Heart right ventricle (tissue), 16 donors: ENCODE data around the gene CTDSPL2. TPM values are rescaled to one million over a fixed set of nuclear protein-coding genes. Genes with fewer than 3 reads are reported as not detected.
"Not testable (repeated sequence)": the region's sequence is repeated elsewhere in the genome, so short reads cannot be mapped to it uniquely, and the experiment has no call there.

ENCODE experiments used
- ATAC-seq, 8 donors: fragments of 200-7000 bp; cut with Tn5 transposase; one replicate each; pipeline ENCODE4 v1.9.1; 2020; ENCODE audit warnings: mild to moderate bottlenecking in 8 of 8, moderate library complexity in 8 of 8, moderate number of reproducible peaks in 1 of 8
- DNase-seq, 2 donors: peaks; one replicate each; pipeline ENCODE4 v3.0.0-alpha.2; 2020
- H3K27ac ChIP-seq, 10 donors: fragments of 200-600 bp; sonication (generic) in 2 of 10; one replicate each; pipeline versions ENCODE4 v1.5.0 to v1.8.0; 2020 to 2022; ENCODE audit warnings: mild to moderate bottlenecking in 3 of 10
- H3K27me3 ChIP-seq, 7 donors: fragments of 200-600 bp; one replicate each; pipeline ENCODE4 v1.8.0; 2021 to 2022; ENCODE audit warnings: mild to moderate bottlenecking in 2 of 7
- H3K36me3 ChIP-seq, 9 donors: fragments of 200-600 bp; sonication (generic) in 1 of 9; one replicate each; pipeline versions ENCODE4 v1.5.0 to v1.8.0; 2020 to 2022; ENCODE audit warnings: mild to moderate bottlenecking in 2 of 9
- H3K4me1 ChIP-seq, 9 donors: fragments of 200-600 bp; sonication (generic) in 1 of 9; one replicate each; pipeline versions ENCODE4 v1.5.0 to v1.8.0; 2020 to 2022; ENCODE audit warnings: mild to moderate bottlenecking in 4 of 9
- H3K4me3 ChIP-seq, 10 donors: fragments of 200-600 bp; sonication (generic) in 2 of 10; one replicate each; pipeline versions ENCODE4 v1.5.0 to v1.8.0; 2020 to 2022; ENCODE audit warnings: mild to moderate bottlenecking in 7 of 10, moderate library complexity in 2 of 10
- H3K9me3 ChIP-seq, 11 donors: fragments of 200-600 bp in 10 of 11; sonication (generic) in 2 of 11; one replicate each; pipeline versions ENCODE4 v1.5.0 to v1.8.0; 2013 to 2022; ENCODE audit warnings: mild to moderate bottlenecking in 2 of 11, control low read depth in 1 of 11, moderate library complexity in 1 of 11
- WGBS, 2 donors: extraction: QIAGEN DNeasy Blood & Tissue Kit; methylation state at CpG; one replicate each; pipeline ENCODE4 v1.1.7; 2013; ENCODE audit warnings: inconsistent platforms in 1 of 2; 5-methylcytosine and 5-hydroxymethylcytosine counted together
- intact Hi-C, 10 donors: fragments of 100-400 bp; cut with DNase I; formaldehyde crosslinking; loops; one replicate each; pipeline versions ENCODE4 v1.11.1 to v1.14.2; 2022
- polyA plus RNA-seq, 2 donors: library from polyadenylated mRNA; stranded (reverse); fragments of 200-250 nt; gene quantifications; one replicate each; pipeline ENCODE4 v1.2.3, GENCODE V29; 2013
- total RNA-seq, 10 donors: library from RNA; stranded (reverse); fragmentation: NEBNext Ultra II Directional in 3 of 10; extraction: Animal tissue kit (Norgen Biotek cat#: 25700) in 3 of 10; gene quantifications; one replicate each; pipeline versions ENCODE4 v1.2.1 to v1.2.4, GENCODE V29; 2021 to 2023
- TF ChIP-seq, protein P1 (sequence below), 9 donors: fragments of 200-600 bp; sonication (generic) in 2 of 9; IDR thresholded peaks; one replicate each; pipeline versions ENCODE4 v1.5.0 to v1.8.0; 2021 to 2022; ENCODE audit warnings: antibody characterized with exemption in 9 of 9, mild to moderate bottlenecking in 5 of 9, moderate library complexity in 1 of 9
- donor health status: Arrhythmogenic right ventricular cardiomyopathy.
- donor health status: ischemic (EF 13 %, LVEDD 7.1; RV severe dilation, severe dysfunction).
- donor health status: healthy with polysubstance abuse.
- donor health status: DM: no; HTN: yes; CAD: no.
- donor health status: DM: no; HTN: no; CAD: no.
- donor health status: ischemic (EF 25% LVEDD 6.9; RV normal size, moderate dysfunction).
- donor health status: ischemic (EF 25% LVEDD 5.7; RV mildly dilated, moderate dysfunction).
- donor health status: healthy.
- donor health status: DM: yes; HTN: yes; CAD: no.
- donor health status: Ischemic cardiomyopathy.
- donor health status: ischemic (EF 35%, LVEDD 5.7; RV mildly dilated, moderate dysfunction).
- donor health status: nonischemic (EF 11% LVEDD 7.7; RV severe dilation, severe dysfunction).
- donor health status: DM: yes; HTN: yes; CAD: no.
- donor health status: PGD.
- donor health status: ischemic (EF 29% LVEDD 5.4; RV normal size, mild dysfunction).
- donor health status: nonischemic (EF 23%, LVEDD 6.1; RV moderate dilation, normal function).

CTDSPL2 gene
- total and polyA plus RNA-seq, 12 donors: 3.5 to 22.3 (median 17.7) TPM

DNA sequence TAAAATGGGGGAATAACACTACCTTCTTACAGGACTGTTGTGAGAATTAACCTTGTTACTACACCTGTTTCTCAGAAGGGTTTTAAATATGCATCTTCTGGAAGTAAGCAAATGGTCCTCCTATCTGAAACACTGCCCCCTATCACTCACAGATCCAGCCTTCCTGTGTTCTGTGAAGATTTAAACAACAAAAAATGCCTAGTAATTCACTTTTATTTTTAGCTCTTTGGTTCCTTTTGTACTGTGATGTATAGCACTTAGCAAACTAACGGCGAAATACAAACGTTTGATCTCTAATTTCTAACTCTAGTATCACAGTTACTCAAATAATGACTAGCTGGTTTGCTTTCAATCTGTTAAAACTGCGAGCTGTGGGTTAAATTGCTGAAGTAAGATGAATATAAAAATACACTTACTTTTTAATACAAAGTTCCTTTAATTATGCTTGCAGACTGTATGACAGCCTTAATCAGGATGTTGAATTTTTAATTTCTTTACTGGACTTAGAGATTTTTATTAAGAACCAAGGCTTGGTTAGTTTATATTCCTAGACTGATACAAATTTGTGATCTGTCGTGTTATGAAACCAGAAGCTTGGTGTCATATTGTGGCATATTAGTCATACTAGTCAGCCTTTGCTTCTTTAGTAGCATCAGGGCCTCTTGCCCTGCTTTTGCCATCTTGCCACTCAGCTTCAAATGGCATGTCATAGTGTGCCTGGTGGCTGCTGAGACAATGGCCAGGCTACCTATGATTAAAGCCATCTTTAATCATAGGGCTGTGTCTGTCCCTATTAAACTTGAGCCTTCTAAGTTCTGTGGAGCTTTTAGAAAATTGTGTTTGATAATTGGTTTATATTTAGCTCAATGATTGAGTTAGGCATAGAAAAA lies 118.7 kb downstream of the CTDSPL2 start:
- ATAC-seq (peak in 7 of 8 donors; percentile 40 to 86 (median 76)), DNase-seq (peak in 1 of 2 donors; percentile 18)
- H3K9me3 ChIP-seq: no peaks in the 10 kb centered on the region
- H3K4me3 ChIP-seq: no peak overlapping the region
- H3K27me3 ChIP-seq: no peaks in the 10 kb centered on the region
- H3K4me1 ChIP-seq: peaks cover 4 to 75% (median 45%) of the 10 kb centered on the region in 9 donors
- H3K36me3 ChIP-seq: peaks cover 0 to 34% (median 0%) of the 10 kb centered on the region in 9 donors
- intact Hi-C loops: no loop called here
- TF ChIP-seq, protein P1, sequence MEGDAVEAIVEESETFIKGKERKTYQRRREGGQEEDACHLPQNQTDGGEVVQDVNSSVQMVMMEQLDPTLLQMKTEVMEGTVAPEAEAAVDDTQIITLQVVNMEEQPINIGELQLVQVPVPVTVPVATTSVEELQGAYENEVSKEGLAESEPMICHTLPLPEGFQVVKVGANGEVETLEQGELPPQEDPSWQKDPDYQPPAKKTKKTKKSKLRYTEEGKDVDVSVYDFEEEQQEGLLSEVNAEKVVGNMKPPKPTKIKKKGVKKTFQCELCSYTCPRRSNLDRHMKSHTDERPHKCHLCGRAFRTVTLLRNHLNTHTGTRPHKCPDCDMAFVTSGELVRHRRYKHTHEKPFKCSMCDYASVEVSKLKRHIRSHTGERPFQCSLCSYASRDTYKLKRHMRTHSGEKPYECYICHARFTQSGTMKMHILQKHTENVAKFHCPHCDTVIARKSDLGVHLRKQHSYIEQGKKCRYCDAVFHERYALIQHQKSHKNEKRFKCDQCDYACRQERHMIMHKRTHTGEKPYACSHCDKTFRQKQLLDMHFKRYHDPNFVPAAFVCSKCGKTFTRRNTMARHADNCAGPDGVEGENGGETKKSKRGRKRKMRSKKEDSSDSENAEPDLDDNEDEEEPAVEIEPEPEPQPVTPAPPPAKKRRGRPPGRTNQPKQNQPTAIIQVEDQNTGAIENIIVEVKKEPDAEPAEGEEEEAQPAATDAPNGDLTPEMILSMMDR (IDR thresholded peaks at IDR 0.05): peak in 4 of 9 donors; percentile 27 to 38 (median 33)
- WGBS, 2 donors: 55 to 66% methylated on average over 5 of the region's 5 CpGs
- H3K27ac ChIP-seq: peak overlapping the region in 3 of 10 donors; percentile 27 to 45 (median 32)

GRCh38 chr15:44549152-44549551 lies 121.7 kb downstream of the CTDSPL2 start:
- WGBS, 2 donors: 97 to 98% methylated on average over 9 of the region's 9 CpGs

DNA sequence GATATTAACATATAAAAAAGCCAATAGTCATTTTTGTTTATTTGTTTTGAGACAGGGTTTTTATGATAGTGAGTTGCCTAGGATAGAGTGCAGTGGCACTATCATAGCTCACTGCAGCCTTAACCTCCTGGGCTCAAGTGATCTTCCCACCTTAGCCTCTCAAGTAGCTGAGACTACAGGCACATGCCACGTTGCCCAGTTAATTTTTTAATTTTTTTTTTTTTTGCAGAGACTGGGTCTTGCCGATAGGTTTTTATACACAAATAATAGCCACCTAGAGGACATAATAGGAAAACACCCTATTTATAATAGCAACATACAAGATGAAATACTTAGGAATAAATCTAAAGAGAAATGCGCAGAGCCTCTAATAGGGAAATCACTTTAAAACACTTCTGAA lies 122.8 kb downstream of the CTDSPL2 start:
- ATAC-seq (no peak), DNase-seq (no peak)
- TF ChIP-seq, protein P1 (IDR thresholded peaks at IDR 0.05): peak in 8 of 9 donors; percentile 11 to 52 (median 32)
- Histone ChIP-seq H3K9me3 (no peaks in the 10 kb centered on the region), H3K36me3 (peaks cover 0 to 61% (median 22%) of the 10 kb centered on the region in 9 donors), H3K4me3 (no peak overlapping the region), H3K27ac (no peak overlapping the region), H3K27me3 (no peaks in the 10 kb centered on the region), H3K4me1 (peaks cover 0 to 44% (median 26%) of the 10 kb centered on the region in 9 donors)
- WGBS, 2 donors: 33 to 34% methylated on average over 3 of the region's 3 CpGs
- intact Hi-C loops: no loop called here

More at GRCh38 chr15:44549152-44549551, 121.7 kb downstream of the CTDSPL2 start:
- H3K4me3 ChIP-seq, intact Hi-C loops, DNase-seq, H3K9me3 ChIP-seq, H3K27ac ChIP-seq, ATAC-seq, H3K27me3 ChIP-seq: not testable (repeated sequence)
- H3K36me3 ChIP-seq: peaks cover 0 to 50% (median 17%) of the 10 kb centered on the region in 9 donors
- H3K4me1 ChIP-seq: peaks cover 0 to 46% (median 20%) of the 10 kb centered on the region in 9 donors

DNA sequence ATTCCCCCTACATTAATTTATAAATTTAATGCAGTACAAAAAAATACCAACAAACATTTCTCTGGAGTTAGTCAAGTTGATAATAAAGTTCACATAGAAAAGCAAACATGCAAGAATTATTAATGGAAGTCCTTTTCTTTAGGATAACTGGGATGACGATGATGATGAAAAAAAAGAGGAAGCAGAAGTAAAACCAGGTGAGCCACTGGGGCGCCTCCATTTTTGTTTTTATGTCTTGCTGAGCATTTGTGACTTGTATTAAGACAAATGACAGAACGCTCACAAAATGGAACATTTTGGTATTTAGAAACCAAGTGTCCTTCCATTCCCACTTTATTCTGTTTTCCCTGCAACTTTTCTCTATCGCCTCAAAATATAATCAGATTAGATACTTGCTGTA lies 123.3 kb downstream of the CTDSPL2 start:
- Histone ChIP-seq H3K36me3 (peaks cover 0 to 66% (median 26%) of the 10 kb centered on the region in 9 donors), H3K4me3 (no peak overlapping the region), H3K9me3 (no peaks in the 10 kb centered on the region), H3K4me1 (peaks cover 0 to 44% (median 26%) of the 10 kb centered on the region in 9 donors), H3K27me3 (no peaks in the 10 kb centered on the region), H3K27ac (no peak overlapping the region)
- DNase-seq: no peak
- TF ChIP-seq, protein P1 (IDR thresholded peaks at IDR 0.05): no peak
- ATAC-seq: no peak
- 94 to 96% methylated on average over 4 of the region's 4 CpGs for WGBS, 2 donors
- intact Hi-C loops: no loop called here
